Duodenal mucosa (tissue), 2 donors: ENCODE measurements around the gene MYBL2.
"Not testable (repeated sequence)": the region's sequence is repeated elsewhere in the genome, so short reads cannot be mapped to it uniquely, and the experiment has no call there.

Experiments
- H3K27ac ChIP-seq: one replicate; pipeline ENCODE4 v1.7.0; 2013; ENCODE audit warnings: low read depth, low read length
- H3K27me3 ChIP-seq, 2 donors: one replicate each; pipeline ENCODE4 v1.7.0; 2013; ENCODE audit warnings: low read length in 2 of 2, control low read depth in 1 of 2; ENCODE audit not compliant: insufficient read depth in 2 of 2, control insufficient read depth in 1 of 2
- H3K36me3 ChIP-seq, 2 donors: one replicate each; pipeline ENCODE4 v1.7.0; 2013; ENCODE audit warnings: low read length in 2 of 2, control low read depth in 1 of 2; ENCODE audit not compliant: insufficient read depth in 2 of 2, control insufficient read depth in 1 of 2
- H3K4me1 ChIP-seq, 2 donors: one replicate each; pipeline ENCODE4 v1.7.0; 2013; ENCODE audit warnings: low read length in 2 of 2, control low read depth in 1 of 2; ENCODE audit not compliant: insufficient read depth in 2 of 2, control insufficient read depth in 1 of 2
- H3K4me3 ChIP-seq, 2 donors: one replicate each; pipeline ENCODE4 v1.7.0; 2013; ENCODE audit warnings: low read length in 2 of 2, low read depth in 1 of 2
- H3K9ac ChIP-seq, 2 donors: one replicate each; pipeline ENCODE4 v1.7.0; 2013; ENCODE audit warnings: low read length in 2 of 2, low read depth in 1 of 2
- H3K9me3 ChIP-seq, 2 donors: one replicate each; pipeline ENCODE4 v1.7.0; 2013; ENCODE audit warnings: low read length in 2 of 2, control low read depth in 1 of 2; ENCODE audit not compliant: control insufficient read depth in 1 of 2

Gene MYBL2

GRCh38 chr20:43749734-43750294, 82.9 kb downstream of the MYBL2 start:
- no peaks in the 10 kb centered on the region for H3K9me3 ChIP-seq
- no peak overlapping the region for H3K4me3 ChIP-seq
- H3K36me3 ChIP-seq, result no peaks in the 10 kb centered on the region
- no peak overlapping the region for H3K9ac ChIP-seq
- no peaks in the 10 kb centered on the region for H3K27me3 ChIP-seq
- H3K4me1 ChIP-seq, result peaks cover 12 to 32% of the 10 kb centered on the region in 2 donors
- H3K27ac ChIP-seq, result no peak overlapping the region

- no peaks in the 10 kb centered on the region for H3K9me3 ChIP-seq
- H3K36me3 ChIP-seq, result no peaks in the 10 kb centered on the region
- H3K27me3 ChIP-seq, result peaks cover 0 to 2% of the 10 kb centered on the region in 2 donors
- no peak overlapping the region for H3K4me3 ChIP-seq
- H3K4me1 ChIP-seq, result peaks cover 12 to 25% of the 10 kb centered on the region in 2 donors
- no peak overlapping the region for H3K27ac ChIP-seq
- no peak overlapping the region for H3K9ac ChIP-seq
These were observed 83.9 kb downstream of the MYBL2 start for GRCh38 chr20:43750774-43751166.

- no peak overlapping the region for H3K9ac ChIP-seq
- no peak overlapping the region for H3K27ac ChIP-seq
- H3K4me1 ChIP-seq, result peaks cover 12 to 22% of the 10 kb centered on the region in 2 donors
- H3K4me3 ChIP-seq, result no peak overlapping the region
- H3K36me3 ChIP-seq, result no peaks in the 10 kb centered on the region
- no peaks in the 10 kb centered on the region for H3K9me3 ChIP-seq
- peaks cover 0 to 6% of the 10 kb centered on the region in 2 donors for H3K27me3 ChIP-seq
These were observed 84.5 kb downstream of the MYBL2 start for GRCh38 chr20:43751167-43752050.

GRCh38 chr20:43752051-43752360, 85.1 kb downstream of the MYBL2 start:
- H3K4me3 ChIP-seq, result no peak overlapping the region
- H3K9me3 ChIP-seq, result no peaks in the 10 kb centered on the region
- no peaks in the 10 kb centered on the region for H3K36me3 ChIP-seq
- H3K27ac ChIP-seq, result no peak overlapping the region
- H3K9ac ChIP-seq, result no peak overlapping the region
- peaks cover 12 to 17% of the 10 kb centered on the region in 2 donors for H3K4me1 ChIP-seq
- peaks cover 0 to 6% of the 10 kb centered on the region in 2 donors for H3K27me3 ChIP-seq

- peaks cover 0 to 6% of the 10 kb centered on the region in 2 donors for H3K27me3 ChIP-seq
- H3K4me1 ChIP-seq, result peaks cover 12 to 17% of the 10 kb centered on the region in 2 donors
- H3K36me3 ChIP-seq, result no peaks in the 10 kb centered on the region
- no peak overlapping the region for H3K4me3 ChIP-seq
- no peak overlapping the region for H3K9ac ChIP-seq
- H3K27ac ChIP-seq, result no peak overlapping the region
- no peaks in the 10 kb centered on the region for H3K9me3 ChIP-seq
These were observed 85.8 kb downstream of the MYBL2 start for GRCh38 chr20:43752561-43753301.

GRCh38 chr20:43755390-43755789, 88.5 kb downstream of the MYBL2 start:
- no peaks in the 10 kb centered on the region for H3K36me3 ChIP-seq

GRCh38 chr20:43755851-43756250, 88.9 kb downstream of the MYBL2 start:
- Histone ChIP-seq H3K27ac (no peak overlapping the region), H3K4me1 (peaks cover 12 to 14% of the 10 kb centered on the region in 2 donors), H3K36me3 (no peaks in the 10 kb centered on the region), H3K27me3 (peaks cover 0 to 6% of the 10 kb centered on the region in 2 donors), H3K4me3 (no peak overlapping the region), H3K9ac (no peak overlapping the region), H3K9me3 (no peaks in the 10 kb centered on the region)

More at GRCh38 chr20:43755390-43755789, 88.5 kb downstream of the MYBL2 start:
- peaks cover 0 to 6% of the 10 kb centered on the region in 2 donors for H3K27me3 ChIP-seq
- no peak overlapping the region for H3K9ac ChIP-seq
- H3K27ac ChIP-seq, result no peak overlapping the region
- no peaks in the 10 kb centered on the region for H3K9me3 ChIP-seq
- no peak overlapping the region for H3K4me3 ChIP-seq
- peaks cover 12 to 14% of the 10 kb centered on the region in 2 donors for H3K4me1 ChIP-seq

- not testable (repeated sequence) for H3K27ac ChIP-seq, H3K9ac ChIP-seq, H3K27me3 ChIP-seq, H3K4me1 ChIP-seq, H3K4me3 ChIP-seq, H3K9me3 ChIP-seq, H3K36me3 ChIP-seq
These were observed 91.0 kb downstream of the MYBL2 start for GRCh38 chr20:43757888-43758287.

- no peak overlapping the region for H3K27ac ChIP-seq
- no peak overlapping the region for H3K9ac ChIP-seq
- H3K9me3 ChIP-seq, result no peaks in the 10 kb centered on the region
- peaks cover 4 to 11% of the 10 kb centered on the region in 2 donors for H3K27me3 ChIP-seq
- no peaks in the 10 kb centered on the region for H3K4me1 ChIP-seq
- no peak overlapping the region for H3K4me3 ChIP-seq
- no peaks in the 10 kb centered on the region for H3K36me3 ChIP-seq
These were observed 94.7 kb downstream of the MYBL2 start for GRCh38 chr20:43761386-43762340.
